Cerebellar cortex (tissue), 1 donor: ENCODE data around the gene PIGT.

Experiments used
- DNase-seq: peaks from one replicate; pipeline ENCODE4 v3.0.0-alpha.2; 2015; ENCODE audit warnings: low spot score

The PIGT gene

DNA sequence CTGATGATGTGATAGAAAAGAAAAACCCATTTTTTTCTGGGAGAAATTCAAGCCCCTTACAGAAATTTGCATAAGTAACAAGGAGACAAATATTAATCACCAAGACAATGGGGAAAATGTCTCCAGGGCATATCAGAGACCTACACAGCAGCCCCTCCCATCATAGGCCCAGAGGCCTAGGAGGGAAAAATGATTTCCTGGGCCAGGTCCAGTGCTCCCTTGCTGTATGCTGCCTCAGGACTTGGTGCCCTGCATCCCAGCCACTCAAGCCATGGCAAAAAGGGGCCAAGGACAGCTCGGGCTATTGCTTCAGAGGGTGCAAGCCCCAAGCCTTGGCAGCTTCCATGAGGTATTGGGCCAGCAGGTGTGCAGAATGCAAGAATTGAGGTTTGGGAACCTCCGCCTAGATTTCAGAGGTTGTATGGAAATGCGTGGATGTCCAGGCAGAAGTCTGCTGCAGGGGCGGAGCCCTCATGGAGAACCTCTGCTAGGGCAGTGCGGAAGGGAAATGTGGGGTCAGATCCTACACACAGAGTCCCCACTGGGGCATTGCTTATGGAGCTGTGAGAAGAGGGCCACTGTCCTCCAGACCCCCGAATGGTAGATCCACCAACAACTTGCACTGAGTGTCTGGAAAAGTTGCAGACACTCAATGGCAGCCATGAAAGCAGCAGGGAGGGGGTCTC, 15.5 kb upstream of the PIGT start:
- DNase-seq: no peak

- DNase-seq: no peak
These were observed 13.0 kb upstream of the PIGT start for GRCh38 chr20:45402946-45403345.

DNA sequence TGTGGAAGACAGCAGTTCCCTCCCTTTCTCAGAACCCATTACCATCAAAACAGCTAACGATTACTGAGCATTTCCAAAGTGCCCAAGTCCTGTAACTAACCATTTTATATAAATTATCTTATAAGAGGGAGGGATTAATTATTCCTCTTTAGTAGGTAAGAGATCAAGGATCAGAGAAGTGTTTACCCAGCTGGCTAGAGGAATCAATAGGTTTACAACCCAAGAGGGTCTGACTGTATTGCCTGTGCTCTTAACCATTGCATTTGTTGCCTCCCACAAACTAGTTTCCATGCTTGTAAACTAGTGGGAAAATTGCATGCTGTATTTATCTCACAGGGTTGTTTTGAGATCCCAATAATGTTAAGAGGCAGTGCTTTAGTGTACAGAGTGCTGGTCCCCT, 11.5 kb upstream of the PIGT start:
- no peak for DNase-seq

- DNase-seq: peak; percentile 31
These were observed 10.2 kb upstream of the PIGT start for GRCh38 chr20:45405571-45406259.

DNA sequence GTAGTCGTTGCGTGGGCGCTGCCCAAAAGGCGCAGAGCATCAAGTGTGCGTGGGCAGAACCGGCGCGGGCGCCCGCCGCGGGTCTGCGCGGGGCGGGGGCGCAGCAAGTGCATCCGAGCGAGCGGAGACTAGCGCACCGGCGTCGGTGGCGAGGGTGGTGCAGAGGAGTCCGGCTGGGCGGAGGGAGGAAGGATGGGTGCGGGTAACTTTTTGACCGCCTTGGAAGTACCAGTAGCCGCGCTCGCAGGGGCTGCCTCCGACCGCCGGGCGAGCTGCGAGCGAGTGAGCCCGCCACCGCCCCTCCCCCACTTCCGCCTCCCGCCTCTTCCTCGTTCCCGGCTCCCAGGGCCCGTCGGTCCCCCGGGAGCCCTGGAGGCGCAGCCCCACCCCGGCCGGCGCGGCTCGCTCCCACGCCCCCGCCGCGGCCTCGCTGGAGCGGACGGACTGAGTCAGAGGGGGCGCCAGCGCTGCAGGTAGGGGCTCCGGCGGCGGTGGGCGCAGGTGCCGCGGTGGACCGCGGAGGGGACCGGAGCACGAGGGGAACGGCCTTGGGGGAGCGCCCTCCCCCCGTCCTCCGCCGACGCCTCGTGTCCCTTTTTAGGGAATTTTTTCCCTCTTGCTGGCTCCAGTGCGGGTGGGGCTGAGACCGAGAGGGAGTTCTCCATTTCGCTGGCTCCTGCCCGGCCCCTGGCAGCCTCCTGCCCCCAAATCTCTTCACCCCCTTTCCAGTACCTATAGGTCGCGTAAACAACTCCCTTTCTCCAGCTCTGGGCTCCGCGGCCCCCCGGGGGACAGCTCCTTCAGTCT, 9.5 kb upstream of the PIGT start:
- DNase-seq: peak; percentile 40

GRCh38 chr20:45407067-45407745, 8.7 kb upstream of the PIGT start:
- DNase-seq: peak; percentile 73

DNA sequence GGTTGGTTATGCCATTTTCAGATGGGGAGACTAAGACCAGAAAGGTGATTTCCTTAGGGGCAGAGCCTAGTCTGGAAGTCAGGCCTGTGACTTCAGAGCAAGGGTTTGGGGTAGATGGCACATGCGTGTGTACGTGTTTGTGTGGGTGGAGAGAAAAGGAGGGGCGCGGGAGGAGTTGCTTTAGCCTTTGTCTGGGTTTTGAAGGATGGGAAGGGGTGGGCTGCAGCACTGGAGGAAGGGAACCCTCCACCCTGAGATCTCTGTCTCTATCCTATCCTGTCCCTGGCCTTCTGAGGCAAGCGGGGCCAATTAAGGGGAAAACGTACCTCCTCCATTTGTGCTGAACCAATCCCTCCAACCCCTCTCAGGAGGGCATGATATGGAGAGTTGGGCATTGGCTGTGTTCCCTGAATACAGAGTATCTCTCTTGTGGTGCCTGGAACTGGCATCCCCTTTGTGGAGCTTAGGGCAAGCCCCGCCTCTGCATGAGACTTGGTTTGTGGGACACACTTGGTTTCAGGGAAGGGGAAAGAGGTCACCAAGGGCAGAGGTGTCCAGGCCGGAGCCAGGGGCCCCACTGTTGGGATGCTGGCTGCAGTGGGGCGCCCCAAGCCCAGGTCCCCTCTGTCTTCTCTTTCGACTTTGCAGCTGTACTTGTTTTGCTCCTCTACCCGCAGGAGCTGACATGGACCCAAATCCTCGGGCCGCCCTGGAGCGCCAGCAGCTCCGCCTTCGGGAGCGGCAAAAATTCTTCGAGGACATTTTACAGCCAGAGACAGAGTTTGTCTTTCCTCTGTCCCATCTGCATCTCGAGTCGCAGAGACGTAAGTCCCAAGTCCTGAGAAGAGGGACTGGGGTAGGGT, 7.9 kb upstream of the PIGT start, which contains the start of gene DBNDD2:
Gene DBNDD2 (plus strand): TSS at position 507 of the 863 bp plus-strand sequence. CDS start 179 bp downstream, at position 686.
- peak; percentile 59 for DNase-seq

DNA sequence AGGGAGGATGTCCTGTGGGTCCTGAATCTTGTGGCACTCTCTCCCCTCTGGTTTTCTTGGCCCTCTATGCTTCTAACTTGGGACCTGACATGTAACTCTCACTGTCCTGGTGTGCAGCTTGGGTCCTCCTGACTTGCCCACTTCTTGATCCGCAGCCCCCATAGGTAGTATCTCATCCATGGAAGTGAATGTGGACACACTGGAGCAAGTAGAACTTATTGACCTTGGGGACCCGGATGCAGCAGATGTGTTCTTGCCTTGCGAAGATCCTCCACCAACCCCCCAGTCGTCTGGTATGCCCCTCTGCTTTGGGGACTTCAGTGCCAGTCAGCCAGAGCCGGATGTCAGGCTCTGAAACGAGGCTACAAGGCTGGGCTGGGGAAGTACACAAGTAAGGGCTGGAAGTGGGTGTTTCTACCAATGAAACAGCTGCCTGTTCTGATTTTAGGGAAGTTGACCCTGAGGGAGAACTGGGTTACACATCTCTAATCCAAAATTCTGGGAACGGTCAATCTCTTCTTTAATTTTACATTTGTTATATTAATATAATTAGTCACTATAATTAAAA, 7.2 kb upstream of the PIGT start:
- no peak for DNase-seq

DNA sequence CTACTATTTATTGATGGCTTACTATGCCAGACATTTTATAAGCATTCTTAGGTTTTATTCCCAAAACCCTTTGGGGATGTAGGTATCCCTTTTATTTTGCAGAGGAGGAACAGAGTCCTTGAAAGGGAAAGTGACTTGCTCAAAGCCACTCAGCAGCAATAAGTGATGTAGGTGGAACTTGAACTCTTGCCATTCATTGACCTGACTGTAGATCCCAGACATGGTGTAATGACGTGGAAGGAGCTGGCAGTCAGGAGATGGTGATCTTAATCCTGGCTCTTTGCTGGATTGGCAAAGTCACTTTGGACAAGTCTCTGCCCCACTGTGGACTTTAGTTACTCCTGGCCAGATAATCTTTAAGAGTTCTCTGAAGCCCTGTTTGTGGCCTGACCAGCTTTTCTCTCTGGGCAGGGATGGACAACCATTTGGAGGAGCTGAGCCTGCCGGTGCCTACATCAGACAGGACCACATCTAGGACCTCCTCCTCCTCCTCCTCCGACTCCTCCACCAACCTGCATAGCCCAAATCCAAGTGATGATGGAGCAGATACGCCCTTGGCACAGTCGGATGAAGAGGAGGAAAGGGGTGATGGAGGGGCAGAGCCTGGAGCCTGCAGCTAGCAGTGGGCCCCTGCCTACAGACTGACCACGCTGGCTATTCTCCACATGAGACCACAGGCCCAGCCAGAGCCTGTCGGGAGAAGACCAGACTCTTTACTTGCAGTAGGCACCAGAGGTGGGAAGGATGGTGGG, 6.2 kb upstream of the PIGT start:
- no peak for DNase-seq

DNA sequence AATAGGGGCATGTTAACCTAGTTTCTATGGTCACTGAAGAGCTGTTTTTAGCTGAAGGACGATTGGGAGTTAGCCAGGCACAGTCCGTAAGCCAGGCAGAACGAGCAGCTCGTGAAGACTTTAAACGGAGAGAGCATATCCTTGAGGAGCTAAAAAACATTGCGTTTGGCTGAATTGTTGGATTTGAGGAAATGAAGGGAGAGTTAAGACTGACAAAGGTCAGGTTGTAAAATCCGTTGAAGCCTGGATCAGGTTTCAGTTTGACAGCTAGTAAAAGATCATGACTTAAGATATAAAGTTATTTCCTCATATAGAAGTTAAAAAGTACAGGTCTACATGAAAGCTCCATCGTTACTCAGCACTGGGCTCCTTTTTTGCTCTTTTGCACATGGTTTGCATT, 5.1 kb upstream of the PIGT start:
- no peak for DNase-seq

DNA sequence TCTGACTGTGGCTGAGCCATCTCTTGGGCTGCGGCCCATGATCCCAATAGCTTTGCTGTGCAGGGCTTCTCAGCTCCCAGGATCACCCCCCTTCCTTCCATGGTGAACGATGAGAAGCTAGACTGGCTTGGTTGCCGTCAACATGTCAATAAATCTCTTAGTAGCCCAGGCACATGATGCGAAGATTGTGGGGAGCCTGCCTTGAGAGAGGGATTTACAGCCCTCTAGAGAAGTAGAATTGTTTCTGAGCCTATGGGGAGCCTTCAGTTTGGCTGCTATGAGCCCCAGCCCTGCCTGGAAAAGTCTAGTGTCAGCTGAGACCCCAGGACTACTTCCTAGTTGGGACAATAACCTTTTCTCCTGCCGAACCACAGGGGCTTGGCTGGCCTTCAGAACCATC, 3.3 kb upstream of the PIGT start:
- no peak for DNase-seq

- no peak for DNase-seq
These were observed 2.5 kb upstream of the PIGT start for GRCh38 chr20:45413479-45413878.

DNA sequence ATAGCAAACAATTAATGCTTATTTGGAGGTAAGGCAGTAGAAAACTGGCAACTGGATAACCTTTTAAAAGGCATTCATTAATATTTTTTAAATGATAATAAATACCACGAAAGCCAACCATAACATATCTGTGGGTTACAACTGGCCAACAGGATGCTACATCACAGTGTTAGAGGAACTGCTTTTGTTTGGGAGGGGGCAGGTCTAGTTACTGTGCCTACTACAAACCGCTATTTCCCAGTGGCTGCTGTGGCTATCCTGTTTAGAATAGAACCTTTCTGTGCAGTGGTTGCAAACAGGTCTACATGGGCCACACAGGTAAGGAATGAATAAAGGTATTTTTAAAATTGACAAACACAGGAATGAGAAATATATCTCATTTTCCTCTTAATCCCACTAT, 976 bp downstream of the PIGT start:
- DNase-seq: no peak

GRCh38 chr20:45419188-45420091, 3.5 kb downstream of the PIGT start:
- DNase-seq: no peak

DNA sequence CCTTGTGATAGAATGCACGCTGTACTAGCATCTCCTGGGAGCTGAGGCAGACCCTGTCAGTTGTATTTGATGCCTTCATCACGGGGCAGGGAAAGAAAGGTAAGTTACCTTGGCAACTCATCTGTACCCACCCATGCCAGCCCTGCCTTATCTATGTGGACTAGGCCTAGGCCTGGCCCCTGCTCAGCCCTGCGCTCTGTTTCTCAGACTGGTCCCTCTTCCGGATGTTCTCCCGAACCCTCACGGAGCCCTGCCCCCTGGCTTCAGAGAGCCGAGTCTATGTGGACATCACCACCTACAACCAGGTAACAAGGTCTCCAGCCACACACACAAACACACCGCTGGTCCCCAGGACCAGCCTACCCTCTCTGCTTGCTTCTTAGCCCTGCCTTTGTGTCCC, 4.2 kb downstream of the PIGT start:
- DNase-seq: no peak

DNA sequence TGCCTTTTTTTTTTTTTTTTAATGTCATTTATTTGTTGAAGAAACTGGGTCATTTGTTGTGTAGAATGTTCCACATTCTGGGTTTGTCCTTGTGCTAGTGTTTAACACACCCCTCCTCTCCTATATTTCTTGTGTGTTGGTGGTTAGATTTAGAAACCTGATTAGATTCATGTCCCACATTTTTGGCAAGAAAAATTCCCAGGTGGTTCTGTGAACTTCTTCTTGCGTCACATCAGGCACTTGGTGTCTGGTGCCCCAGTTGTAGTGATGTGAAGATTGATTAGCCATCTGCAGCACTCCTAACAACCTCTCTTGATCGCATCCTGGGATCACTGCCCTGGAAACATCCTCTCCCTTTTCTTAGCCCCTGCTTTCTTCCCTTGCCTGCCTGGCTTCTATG, 7.8 kb downstream of the PIGT start:
- no peak for DNase-seq

- no peak for DNase-seq
These were observed 9.6 kb downstream of the PIGT start for GRCh38 chr20:45425561-45425960.

DNA sequence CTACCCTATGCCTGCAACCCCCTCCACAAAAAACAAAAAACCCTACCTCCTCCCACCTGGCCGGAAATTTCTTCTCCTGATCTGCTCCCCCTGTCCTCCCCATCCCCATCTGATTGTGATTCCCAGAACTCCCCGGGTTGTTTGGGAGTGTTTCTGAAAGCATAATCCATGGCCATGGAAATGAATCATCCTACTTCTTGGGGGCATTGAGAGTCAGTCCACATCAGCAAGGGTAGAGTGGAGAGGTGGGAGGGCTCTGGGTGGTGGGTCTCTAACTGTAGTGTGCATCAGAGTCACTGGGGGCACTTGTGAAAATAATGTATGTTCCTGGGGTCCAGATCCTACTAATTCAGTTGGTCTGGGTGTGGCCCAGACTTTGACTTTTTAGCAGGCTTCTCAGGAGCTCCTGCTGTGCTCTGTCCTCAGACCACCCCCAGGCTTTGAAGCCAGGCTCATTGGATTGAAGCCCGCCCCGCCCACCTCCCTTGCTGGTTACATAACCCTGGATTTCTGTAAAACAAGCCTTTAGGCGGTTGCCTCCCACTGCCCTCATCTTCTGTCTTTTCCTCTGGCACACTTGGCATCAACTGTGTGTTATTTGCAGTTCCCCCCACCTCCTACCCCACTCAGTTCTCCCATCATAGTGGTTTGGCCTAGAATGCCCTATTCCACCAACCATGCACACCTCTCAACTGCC, 10.5 kb downstream of the PIGT start:
- DNase-seq: no peak
